ENCODE results near the gene MITF.
A peak's percentile ranks its signal among the peaks of the same experiment; 100 is the strongest.

The MITF gene

GRCh38 chr3:69878254-69878653 lies 139.0 kb downstream of the MITF start:
- Histone ChIP-seq H3K36me3 (ENCODE audit: control insufficient read depth, low read length) (no peaks in the 10 kb centered on the region), H3K4me1 (ENCODE audit: control insufficient read depth, low read length) (peaks cover 35% of the 10 kb centered on the region), H4K20me1 (ENCODE audit: control insufficient read depth, insufficient read depth, low read depth, low read length) (no peaks in the 10 kb centered on the region), H3K9me2 (replicated peaks; ENCODE audit: control insufficient read depth, low read length) (no peaks in the 10 kb centered on the region), H3K4me2 (ENCODE audit: low read length) (no peak overlapping the region), H3K9me3 (ENCODE audit: control insufficient read depth, insufficient read depth, low read length) (no peaks in the 10 kb centered on the region), H3K27ac (ENCODE audit: low read depth, low read length) (no peak overlapping the region), H3F3A (ENCODE audit: control insufficient read depth, insufficient read depth) (no peaks in the 10 kb centered on the region), H3K4me3 (ENCODE audit: low read length) (no peak overlapping the region), H3K27me3 (ENCODE audit: control insufficient read depth, low read length) (no peaks in the 10 kb centered on the region), H3K79me2 (ENCODE audit: control insufficient read depth, low read length) (no peaks in the 10 kb centered on the region)
- no peak for TF ChIP-seq CTCF (IDR thresholded peaks at IDR 0.05; ENCODE audit: low read depth, low read length, poor library complexity, severe bottlenecking)
- no peak for TF ChIP-seq EZH2phosphoT487 (IDR thresholded peaks at IDR 0.05; ENCODE audit: borderline replicate concordance, low read length)

GRCh38 chr3:69879051-69879450 lies 139.8 kb downstream of the MITF start:
- Histone ChIP-seq H3K36me3 (ENCODE audit: control insufficient read depth, low read length) (no peaks in the 10 kb centered on the region), H3K27ac (ENCODE audit: low read depth, low read length) (no peak overlapping the region), H3K4me3 (ENCODE audit: low read length) (no peak overlapping the region), H4K20me1 (ENCODE audit: control insufficient read depth, insufficient read depth, low read depth, low read length) (no peaks in the 10 kb centered on the region), H3K4me2 (ENCODE audit: low read length) (no peak overlapping the region), H3K27me3 (ENCODE audit: control insufficient read depth, low read length) (no peaks in the 10 kb centered on the region), H3K79me2 (ENCODE audit: control insufficient read depth, low read length) (no peaks in the 10 kb centered on the region), H3K9me2 (replicated peaks; ENCODE audit: control insufficient read depth, low read length) (no peaks in the 10 kb centered on the region), H3F3A (ENCODE audit: control insufficient read depth, insufficient read depth) (no peaks in the 10 kb centered on the region), H3K9me3 (ENCODE audit: control insufficient read depth, insufficient read depth, low read length) (no peaks in the 10 kb centered on the region), H3K4me1 (ENCODE audit: control insufficient read depth, low read length) (peaks cover 35% of the 10 kb centered on the region)
- TF ChIP-seq CTCF (IDR thresholded peaks at IDR 0.05; ENCODE audit: low read depth, low read length, poor library complexity, severe bottlenecking) (no peak), EZH2phosphoT487 (IDR thresholded peaks at IDR 0.05; ENCODE audit: borderline replicate concordance, low read length) (no peak)

GRCh38 chr3:69880069-69880640 lies 140.9 kb downstream of the MITF start:
- H4K20me1 ChIP-seq (ENCODE audit: control insufficient read depth, insufficient read depth, low read depth, low read length): no peaks in the 10 kb centered on the region
- H3K79me2 ChIP-seq (ENCODE audit: control insufficient read depth, low read length): no peaks in the 10 kb centered on the region
- H3K9me3 ChIP-seq (ENCODE audit: control insufficient read depth, insufficient read depth, low read length): no peaks in the 10 kb centered on the region
- peaks cover 35% of the 10 kb centered on the region for H3K4me1 ChIP-seq (ENCODE audit: control insufficient read depth, low read length)
- H3K27ac ChIP-seq (ENCODE audit: low read depth, low read length): peak overlapping the region; percentile 43; the same call in 1 of the 2 replicates
- H3K27me3 ChIP-seq (ENCODE audit: control insufficient read depth, low read length): no peaks in the 10 kb centered on the region
- peak overlapping the region; percentile 31 for H3K4me2 ChIP-seq (ENCODE audit: low read length)
- no peaks in the 10 kb centered on the region for H3F3A ChIP-seq (ENCODE audit: control insufficient read depth, insufficient read depth)
- H3K4me3 ChIP-seq (ENCODE audit: low read length): peak overlapping the region; percentile 22
- H3K36me3 ChIP-seq (ENCODE audit: control insufficient read depth, low read length): no peaks in the 10 kb centered on the region
- TF ChIP-seq CTCF (IDR thresholded peaks at IDR 0.05; ENCODE audit: low read depth, low read length, poor library complexity, severe bottlenecking): no peak
- TF ChIP-seq EZH2phosphoT487 (IDR thresholded peaks at IDR 0.05; ENCODE audit: borderline replicate concordance, low read length): no peak
- no peaks in the 10 kb centered on the region for H3K9me2 ChIP-seq (replicated peaks; ENCODE audit: control insufficient read depth, low read length)
